ENCODE data around the gene SMPD4.
"Not testable (repeated sequence)": the region's sequence is repeated elsewhere in the genome, so short reads cannot be mapped to it uniquely, and the experiment has no call there.

The SMPD4 gene

GRCh38 chr2:130187268-130187667, 5.9 kb upstream of the SMPD4 start:
- DNase-seq = no peak

- DNase-seq = no peak
These were observed 5.0 kb upstream of the SMPD4 start for GRCh38 chr2:130186391-130186790.

- DNase-seq = no peak
These were observed 4.5 kb upstream of the SMPD4 start for GRCh38 chr2:130185896-130186295.

- no peak for DNase-seq
These were observed 4.0 kb upstream of the SMPD4 start for GRCh38 chr2:130185436-130185835.

- no peak for DNase-seq
These were observed 2.3 kb upstream of the SMPD4 start for GRCh38 chr2:130183512-130184373.

- not testable (repeated sequence) for DNase-seq
These were observed 1.6 kb upstream of the SMPD4 start for GRCh38 chr2:130182826-130183511.

- peak; percentile 90 for DNase-seq
These were observed 679 bp upstream of the SMPD4 start, which contains the start of gene MZT2B for GRCh38 chr2:130181880-130182682. Gene MZT2B (plus strand): TSS chr2:130182262. CDS start chr2:130182283, 21 bp downstream.

GRCh38 chr2:130180404-130181324, 738 bp downstream of the SMPD4 start:
- not testable (repeated sequence) for DNase-seq

GRCh38 chr2:130174866-130175265, 6.5 kb downstream of the SMPD4 start:
- DNase-seq = not testable (repeated sequence)

GRCh38 chr2:130169896-130170295, 11.5 kb downstream of the SMPD4 start:
- no peak for DNase-seq

GRCh38 chr2:130169163-130169562, 12.2 kb downstream of the SMPD4 start:
- DNase-seq = not testable (repeated sequence)

GRCh38 chr2:130166611-130167010, 14.8 kb downstream of the SMPD4 start:
- not testable (repeated sequence) for DNase-seq

GRCh38 chr2:130165293-130166016, 15.9 kb downstream of the SMPD4 start:
- DNase-seq = no peak

GRCh38 chr2:130162968-130163367, 18.4 kb downstream of the SMPD4 start:
- no peak for DNase-seq

GRCh38 chr2:130162486-130162885, 18.9 kb downstream of the SMPD4 start:
- not testable (repeated sequence) for DNase-seq

- not testable (repeated sequence) for DNase-seq
These were observed 20.3 kb downstream of the SMPD4 start for GRCh38 chr2:130160838-130161705.

- DNase-seq = no peak
These were observed 21.3 kb downstream of the SMPD4 start for GRCh38 chr2:130160131-130160530.

GRCh38 chr2:130159376-130159775, 22.0 kb downstream of the SMPD4 start:
- not testable (repeated sequence) for DNase-seq

- DNase-seq = no peak
These were observed 22.8 kb downstream of the SMPD4 start for GRCh38 chr2:130158631-130159030.
